Erythroblast (primary cell): ENCODE data around the gene ARHGEF12.

Experiments used
- GATA1 ChIP-seq: IDR thresholded peaks from 2 replicates; pipeline ENCODE4 v1.6.1; 2011; ENCODE audit warnings: low read depth, mild to moderate bottlenecking, control low read depth, low read length, moderate library complexity
- POLR2A ChIP-seq: IDR thresholded peaks from 2 replicates; pipeline ENCODE4 v1.6.1; 2011; ENCODE audit warnings: mild to moderate bottlenecking, low read length

- no peak for TF ChIP-seq POLR2A
- no peak for TF ChIP-seq GATA1
These were observed 164.3 kb downstream of the ARHGEF12 start for GRCh38 chr11:120500414-120501071.
